ENCODE results near the gene TEX14.
"Not testable (repeated sequence)": the region's sequence is repeated elsewhere in the genome, so short reads cannot be mapped to it uniquely, and the experiment has no call there.

Gene TEX14

DNA sequence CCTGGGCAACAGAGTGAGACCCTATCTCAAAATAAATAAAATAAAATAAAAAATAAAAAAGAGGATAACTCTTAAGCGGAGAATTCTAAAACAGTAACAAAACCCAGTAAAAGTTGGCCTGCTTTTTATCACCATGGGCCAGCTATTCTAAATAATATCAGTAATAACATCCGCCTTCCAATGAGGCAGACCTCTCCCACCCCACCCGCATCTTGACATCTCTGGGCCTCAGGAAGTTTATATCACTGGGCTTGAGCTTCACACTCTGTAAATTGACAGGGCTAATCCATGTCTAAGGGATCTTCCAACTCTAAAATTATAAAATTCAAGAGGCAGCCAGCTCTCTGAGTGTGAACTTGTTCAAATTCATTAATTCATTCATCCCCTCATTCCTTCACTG lies 94.5 kb downstream of the TEX14 start:
- DNase-seq = no peak

DNA sequence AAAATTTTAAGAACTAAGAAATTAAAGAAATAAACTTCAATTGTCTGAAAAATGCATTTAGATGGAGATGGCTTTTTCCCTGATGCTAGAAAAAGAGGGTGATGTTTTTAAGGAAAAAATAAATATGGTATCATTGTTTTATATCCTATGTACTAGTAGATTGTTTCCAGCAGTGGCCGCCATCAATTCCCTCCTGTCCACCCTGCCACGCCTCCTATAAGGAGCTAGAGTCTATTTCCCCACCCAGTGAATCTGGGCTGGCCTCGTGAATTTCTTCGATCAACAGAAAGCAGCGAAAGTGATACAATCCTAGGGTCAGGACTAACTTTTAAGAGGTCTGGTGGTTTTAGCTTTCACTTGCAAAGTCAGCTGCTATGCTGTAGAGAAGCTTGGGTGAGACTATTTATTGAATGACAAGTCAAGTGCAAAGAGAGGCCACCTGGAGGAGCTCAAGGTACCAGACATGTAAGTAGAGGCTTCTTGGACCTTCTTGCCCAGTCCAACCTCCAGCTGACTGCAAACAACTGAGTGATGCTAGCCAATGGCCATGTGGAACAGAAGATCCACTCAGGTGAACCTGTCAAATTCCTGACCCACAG lies 96.6 kb downstream of the TEX14 start:
- no peak for DNase-seq

DNA sequence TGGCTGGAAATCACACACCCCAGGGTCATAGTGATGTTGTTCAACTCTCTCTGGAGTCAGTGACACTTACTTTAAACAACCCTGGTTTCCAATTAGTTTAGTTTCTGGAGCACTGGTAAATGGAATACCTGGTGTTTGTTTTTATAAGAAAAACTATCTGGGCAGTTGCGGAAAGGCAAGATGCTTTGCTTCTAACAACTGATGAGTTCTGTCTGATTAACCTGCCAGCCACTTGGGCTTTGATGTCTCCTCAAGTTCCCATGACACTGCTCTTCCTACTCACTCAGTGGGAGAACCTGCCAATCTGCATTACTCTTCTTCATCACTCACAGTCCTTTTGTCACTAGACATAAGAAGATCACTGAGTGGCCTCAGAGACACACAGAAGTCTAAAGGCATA lies 98.7 kb downstream of the TEX14 start:
- no peak for DNase-seq

DNA sequence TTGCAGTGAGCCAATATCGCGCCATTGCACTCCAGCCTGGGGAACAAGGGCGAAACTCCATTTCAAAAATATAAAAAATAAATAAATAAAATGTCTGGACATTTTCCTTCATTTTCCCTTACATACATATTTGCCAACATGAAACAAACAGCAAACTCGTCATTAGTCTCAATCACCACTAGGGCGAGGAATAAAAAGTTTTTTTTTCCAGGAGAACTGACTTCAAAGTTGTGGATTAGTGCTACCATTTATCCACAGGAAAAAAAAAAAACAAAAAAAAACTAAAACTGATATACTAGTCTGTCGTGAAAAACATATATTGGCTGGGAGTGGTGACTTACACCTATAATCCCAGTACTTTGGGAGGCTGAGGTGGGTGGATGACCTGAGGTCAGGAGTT lies 100.4 kb downstream of the TEX14 start:
- no peak for DNase-seq

DNA sequence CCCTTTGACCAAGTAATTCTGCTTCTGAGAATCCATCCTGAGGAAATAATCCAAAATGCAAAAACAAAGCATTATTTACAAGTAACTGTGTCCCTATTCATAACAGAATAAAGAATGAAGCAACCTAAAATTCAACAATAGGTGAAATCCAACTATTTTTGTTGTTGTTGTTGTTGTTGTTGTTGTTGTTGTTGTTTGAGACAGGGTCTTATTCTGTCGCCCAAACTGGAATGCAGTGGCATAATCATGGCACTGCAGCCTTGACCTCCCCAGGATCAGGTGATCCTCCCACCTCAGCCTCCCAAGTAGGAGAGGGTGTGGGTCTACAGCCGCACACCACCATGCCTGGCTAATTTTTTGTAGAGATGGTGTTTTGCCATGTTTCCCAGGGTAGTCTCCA lies 101.5 kb downstream of the TEX14 start:
- no peak for DNase-seq

DNA sequence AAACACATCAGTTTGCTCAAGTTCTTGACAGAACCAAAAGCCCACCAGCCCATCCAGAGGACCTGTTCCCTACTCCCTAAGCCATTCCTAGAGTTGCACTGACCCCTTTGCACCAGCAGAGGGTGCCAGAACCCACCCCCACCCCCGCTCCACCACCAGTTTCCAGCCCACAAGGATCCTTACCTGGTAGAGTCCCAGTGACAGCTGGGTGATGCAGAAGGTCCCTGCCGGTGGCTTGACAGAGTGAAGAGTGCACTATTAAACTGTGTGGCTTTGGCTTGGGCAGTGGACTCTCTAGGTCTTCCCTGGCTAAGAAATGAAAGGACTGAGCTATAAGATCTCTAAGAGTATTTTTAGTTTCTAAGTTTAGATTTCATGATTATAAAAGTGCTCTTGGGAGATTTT lies 104.1 kb downstream of the TEX14 start:
- DNase-seq = peak; percentile 57

DNA sequence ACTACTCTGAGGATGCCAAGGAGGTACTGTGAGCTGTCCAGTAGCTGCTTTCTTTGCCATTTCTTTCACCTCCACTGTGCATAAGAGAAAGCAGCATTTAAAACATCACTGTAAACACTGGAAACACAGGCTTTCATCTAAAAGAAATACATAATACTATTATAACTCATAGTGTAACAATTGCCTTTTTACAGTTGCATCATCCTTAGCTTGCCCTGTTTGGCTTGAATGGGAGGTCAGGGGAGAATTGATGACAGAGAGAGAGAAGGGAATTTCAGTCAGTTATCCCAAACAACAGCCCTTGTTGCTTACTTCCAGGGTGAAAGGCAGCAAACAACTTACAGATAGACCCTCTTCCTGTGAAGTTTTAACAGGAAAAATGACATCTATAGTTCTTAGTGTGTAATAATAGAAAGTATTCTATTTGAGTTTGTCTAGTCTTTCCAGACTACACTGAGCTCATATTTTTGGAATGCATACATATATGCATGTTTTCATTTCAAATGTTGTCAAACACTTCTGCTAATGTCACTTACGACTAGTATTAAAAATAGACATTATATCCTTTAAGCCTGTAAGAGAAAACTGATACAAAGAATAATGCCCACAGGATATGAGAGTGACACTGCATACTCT lies 105.7 kb downstream of the TEX14 start:
- no peak for DNase-seq

DNA sequence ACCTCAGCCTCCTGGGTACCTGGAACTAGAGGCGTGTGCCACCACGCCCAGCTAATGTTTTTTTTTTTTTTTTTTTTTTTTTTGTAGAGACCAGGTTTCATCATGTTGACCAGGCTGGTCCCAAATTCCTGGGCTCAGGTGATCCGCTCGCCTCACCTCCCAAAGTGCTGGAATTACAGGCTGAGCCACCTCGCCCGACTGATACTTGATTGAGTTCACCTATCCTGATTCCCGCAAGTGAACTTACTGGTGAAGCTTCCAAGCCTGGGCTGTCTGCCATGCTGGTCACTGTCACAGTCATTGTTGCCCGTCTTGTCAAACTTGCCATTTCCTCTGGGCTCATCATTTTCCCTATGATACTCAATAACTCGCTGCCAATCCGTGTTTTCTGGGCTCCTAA lies 106.3 kb downstream of the TEX14 start:
- DNase-seq = no peak

DNA sequence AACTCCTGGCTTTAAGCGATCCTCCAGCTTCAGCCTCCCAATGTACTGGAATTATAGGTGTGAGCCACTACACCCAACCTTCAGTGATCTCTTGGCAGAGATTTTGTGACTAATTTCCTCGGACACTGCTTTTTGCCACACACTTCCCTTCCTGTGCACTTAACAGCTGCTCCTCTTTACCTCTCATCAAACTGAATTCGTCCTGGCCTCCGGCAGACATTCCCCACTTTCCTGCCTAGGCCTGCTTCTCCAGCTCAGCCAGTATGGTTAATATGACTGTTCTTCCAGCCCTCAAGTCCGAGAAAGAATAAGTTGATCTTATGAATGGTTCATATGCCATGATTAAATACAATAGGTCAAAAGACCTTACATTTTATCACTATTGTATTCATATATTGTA lies 108.4 kb downstream of the TEX14 start:
- no peak for DNase-seq

DNA sequence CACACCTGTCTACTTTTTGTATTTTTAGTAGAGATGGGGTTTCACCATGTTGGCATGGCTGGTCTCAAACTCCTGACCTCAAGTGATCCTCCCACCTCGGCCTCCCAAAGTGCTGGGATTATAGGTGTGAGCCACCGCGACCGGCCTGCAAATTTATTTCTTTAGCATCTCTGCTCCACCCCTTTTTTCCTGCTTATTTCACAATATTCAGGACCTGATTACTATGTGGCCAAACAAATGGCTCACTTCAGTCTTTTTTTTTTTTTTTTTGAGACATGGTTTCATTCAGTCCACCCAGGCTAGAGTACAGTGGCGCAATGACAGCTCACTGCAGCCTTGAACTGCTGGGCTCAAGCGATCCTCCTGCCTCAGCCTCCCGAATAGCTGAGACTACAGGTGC lies 109.1 kb downstream of the TEX14 start:
- DNase-seq = not testable (repeated sequence)

DNA sequence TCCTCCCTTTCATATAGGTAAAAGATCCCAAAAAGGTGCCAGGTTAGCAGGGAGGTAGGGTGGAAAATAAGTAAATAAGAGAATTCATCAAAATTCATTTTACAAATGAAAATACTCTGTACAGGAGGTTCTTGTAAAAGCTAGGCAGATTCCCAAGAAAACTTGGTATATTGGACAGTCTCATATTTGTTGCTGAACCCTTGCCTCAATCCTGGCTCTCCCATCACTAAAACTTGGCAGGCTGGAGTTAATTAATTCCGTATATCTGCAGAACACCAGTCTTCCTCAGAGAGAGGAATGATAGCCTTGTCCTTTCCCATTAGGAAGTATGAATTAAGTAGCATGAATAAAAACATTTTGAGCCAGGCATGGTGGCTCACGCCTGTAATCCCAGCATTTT lies 111.2 kb downstream of the TEX14 start:
- no peak for DNase-seq

DNA sequence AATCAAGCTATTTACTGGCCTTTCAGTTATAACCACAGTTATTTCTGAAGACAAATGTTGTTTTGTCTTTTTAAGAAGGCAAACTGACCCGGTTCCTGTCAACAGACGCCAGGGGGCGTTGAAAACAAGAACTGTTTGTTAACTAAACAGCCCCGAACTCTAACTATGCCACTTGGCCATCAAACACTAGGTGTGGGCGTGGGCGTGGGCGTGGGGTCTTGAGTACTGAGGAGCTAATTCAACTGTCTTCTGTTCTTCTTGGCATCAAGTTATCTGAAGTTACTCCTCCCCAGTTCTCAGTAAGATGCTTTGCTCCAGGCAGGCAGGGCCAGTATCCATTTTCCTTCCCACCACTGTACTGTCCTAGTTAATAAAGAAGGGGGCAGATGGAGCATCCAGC lies 114.1 kb downstream of the TEX14 start:
- DNase-seq = no peak

DNA sequence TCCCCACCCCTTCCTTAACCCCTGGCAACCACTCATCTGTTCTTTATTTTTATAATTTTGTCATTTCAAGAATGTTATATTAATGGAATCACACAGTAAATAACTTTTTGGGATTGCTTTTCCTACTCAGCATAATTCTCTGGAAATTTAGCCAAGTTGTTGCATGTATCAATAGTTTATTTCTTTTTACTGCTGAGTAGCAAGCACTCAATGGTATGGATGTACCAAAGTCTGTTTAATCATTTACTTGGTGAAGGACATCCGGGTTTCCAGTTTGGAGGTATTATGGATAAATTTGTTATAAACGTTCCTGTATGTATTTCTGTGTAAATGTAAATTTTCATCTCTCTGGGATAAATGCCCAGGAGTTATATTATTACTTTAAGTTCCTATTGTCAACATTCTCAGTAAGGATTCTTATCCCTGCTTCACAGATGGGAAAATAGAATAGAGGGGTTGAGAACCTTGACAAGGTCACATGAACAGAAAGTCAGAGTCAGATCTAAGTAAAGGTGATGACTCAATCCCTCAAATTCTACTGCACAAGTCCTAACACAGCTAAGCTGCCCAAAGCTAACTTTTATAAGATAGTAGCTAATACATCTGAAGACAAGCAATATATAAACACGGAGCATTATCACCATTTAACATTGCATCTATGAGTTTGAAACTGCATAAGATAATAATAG lies 115.0 kb downstream of the TEX14 start:
- DNase-seq = no peak

DNA sequence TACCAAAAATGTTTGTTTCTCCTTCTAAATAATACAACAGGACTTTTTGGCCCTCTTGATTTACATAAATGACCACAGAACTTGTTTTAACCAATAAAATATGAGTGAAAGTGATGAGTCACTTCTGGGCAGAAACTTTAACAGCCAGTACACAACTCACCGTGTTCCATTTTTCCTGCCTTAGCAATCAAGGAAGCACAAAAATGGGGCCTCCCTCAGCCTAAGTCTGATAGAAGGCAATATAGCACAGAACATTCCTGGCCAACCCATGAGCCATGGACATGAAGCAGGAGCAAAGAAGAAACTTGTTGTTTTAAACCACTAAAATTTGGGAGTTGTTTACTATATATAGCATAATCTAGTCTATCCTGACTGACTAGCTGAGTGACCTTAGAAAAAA lies 116.3 kb downstream of the TEX14 start:
- no peak for DNase-seq

DNA sequence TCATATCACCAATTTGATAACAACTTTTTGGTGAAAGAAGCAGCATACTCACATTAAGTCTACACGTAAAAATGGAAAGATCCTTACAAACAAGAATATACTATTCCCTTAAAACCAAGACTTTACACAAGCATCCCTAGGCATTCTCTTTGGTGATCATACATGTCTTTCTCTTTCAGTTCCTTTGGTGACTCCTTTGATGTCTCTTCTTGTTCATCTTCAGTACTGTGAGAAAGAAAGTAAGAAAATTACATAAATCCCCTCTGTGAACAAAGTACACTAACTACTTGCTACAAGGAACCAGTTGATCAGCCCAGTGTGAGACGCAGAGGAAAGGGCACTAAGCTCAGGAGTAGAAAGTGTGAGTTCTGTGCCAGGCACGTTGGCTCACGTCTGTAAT lies 117.8 kb downstream of the TEX14 start:
- DNase-seq = no peak

DNA sequence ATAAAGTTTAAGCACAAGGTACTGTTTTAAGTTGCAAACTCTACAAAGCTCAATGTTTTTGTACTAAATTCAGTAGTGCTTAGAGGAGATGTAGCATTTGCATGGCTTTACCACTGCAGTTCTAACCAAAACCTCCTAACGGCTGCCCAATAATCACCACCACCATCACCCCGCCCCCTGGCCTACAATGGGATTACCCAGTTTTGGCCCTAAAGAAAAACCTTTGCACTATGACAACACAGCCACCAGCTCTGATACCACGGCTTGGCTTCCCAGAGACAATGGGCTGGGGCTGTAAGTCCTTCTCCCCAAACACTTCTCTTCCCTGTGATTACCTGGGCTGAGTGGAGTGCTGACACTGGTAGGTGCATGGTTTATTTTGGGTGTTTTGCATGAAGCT lies 119.0 kb downstream of the TEX14 start:
- no peak for DNase-seq

DNA sequence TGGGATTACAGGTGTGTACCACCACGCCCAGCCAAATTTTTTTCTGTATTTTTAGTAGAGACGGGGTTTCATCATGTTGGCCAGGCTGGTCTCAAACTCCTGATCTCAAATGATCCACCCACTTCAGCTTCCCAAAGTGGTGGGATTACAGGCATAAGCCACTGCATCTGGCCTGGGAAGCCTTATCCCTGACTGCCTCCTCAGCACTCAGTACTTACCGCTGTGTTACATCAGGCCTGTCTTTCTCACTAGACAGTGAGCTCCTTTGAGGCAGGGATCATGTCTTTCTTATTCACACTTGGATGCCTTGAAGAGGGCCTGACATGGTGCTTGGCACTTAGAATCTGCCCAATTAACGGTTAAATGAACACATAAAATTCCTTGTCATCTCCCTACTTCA lies 121.1 kb downstream of the TEX14 start:
- no peak for DNase-seq

DNA sequence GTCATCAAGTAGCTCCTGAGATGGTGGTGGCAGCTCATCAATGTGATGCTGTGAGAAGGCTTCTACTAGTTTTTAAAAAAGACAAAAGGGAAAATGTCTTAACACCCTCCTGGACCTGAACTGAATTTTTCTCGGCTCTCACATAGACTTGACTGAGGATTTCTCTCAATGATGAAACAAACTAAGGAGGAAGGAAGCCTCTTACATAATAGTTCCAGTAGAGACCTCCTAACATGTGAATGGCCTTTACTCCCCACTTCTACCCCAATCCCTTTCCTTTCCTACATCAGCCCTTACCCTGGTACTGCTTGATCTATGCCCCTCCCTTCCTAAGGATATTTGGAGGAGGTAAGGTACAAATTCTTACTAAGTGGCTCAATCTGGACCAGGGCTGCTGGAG lies 122.6 kb downstream of the TEX14 start:
- DNase-seq = no peak

DNA sequence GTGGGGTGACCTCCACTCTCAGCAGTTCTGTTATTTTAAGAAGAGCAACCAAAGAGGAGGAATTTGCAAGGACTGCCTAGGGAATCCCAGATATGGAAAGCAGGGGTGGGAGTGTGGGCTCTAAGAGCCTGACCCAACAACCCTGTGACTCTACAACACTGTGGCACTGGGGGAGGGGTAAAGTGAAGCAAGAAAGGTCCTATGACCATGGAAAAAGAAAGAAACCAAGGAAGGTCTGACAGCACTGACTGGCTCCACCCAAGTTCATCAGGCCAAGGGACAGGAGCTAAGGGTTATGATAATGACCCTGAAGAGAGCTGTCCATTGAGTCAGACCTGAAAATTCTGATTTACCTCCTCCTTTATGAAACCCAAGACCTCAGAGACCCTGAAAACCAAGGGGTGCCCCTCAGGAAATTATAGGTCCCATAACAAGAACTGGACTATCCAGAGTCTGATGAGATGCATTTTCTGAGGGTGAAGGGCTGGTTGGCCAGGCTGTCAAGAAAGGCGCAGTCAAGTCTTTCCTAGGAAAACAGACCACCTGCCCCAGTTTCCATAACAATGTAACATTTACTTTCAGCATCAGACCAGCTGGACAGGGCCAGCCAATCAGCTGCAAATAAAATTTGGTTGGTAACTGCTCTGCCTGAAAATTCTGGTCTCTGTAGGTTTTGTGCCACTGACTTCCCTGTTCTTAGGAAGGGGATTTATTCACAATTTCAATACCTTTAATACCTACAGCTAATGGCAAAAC lies 123.6 kb downstream of the TEX14 start:
- no peak for DNase-seq

DNA sequence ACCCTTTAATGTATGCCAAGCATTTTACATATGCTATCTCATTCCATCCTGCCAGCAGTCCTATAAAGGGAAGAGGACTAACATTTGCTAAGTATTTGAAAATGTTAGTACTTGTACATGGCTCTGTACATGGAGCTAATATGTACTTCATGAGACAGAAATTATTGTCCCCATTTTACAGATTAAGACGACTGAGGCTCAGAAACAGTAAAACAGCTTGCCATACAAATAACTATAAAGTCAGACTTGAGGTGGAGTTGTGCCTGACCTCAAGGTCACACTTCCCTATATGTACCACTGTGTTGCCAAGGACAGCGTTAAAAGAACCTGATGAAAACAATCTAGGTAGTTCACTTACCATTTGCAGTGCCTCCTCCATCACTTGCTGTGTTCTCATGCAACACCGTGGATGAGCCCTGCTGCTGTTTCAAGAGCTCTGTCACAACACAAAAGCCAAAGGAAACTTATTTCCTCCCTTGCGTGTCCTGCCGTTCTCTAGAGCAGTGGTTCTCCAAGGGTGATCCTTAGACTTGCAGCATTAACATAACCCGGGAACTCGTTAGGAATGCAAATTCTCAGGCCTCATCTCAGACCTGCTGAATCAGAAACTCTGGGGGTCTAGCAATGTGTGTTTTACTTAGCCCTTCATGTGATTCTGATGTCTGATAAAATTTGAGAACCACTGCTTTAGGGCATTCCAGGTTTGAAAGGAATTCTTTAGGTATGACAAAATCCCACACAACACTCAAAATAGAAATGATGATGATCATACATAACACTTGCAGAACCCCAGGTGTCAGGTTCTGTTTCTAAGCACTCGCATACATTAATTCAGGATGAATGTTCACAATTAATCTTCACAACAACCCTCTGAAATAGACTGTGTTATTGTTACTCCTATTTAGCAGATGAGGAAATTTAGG lies 126.2 kb downstream of the TEX14 start:
- DNase-seq = no peak

DNA sequence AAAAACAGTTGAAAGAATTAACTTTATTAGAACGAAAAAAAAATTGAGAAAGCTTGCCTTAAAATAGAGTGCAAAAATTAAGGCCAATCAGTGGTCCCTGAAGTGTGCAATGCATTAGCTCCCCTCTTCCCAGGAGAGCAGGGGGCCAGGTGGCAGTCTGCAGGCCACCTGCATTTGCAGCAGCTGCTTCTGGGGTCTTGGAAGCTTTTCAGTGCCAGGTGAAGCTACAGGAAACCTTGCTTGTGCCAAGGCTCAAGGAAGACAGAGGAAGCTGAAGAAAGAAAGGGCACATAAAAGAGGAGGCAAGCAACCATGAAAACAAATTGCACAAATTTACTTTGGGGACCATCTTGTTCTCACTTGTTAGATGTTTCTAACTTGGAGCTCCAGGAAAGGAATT lies 126.9 kb downstream of the TEX14 start:
- no peak for DNase-seq

DNA sequence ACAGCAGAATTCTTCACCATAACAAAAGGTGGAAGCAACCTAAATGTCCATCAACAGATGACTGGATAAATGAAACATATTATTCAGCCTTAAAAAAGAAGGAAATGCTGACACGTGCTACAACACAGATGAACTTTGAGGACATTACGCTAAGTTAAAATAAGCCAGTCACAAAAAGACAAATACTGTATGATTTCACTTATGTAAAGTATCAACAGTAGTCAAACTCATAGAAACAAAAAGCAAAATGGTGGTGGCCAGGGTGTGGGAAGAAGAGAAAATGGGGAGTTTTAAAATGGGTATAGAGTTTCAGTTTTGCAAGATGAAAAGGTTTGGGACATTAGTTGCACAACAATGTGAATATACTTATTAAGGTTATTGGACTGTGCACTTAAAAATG lies 127.6 kb downstream of the TEX14 start:
- DNase-seq = no peak

DNA sequence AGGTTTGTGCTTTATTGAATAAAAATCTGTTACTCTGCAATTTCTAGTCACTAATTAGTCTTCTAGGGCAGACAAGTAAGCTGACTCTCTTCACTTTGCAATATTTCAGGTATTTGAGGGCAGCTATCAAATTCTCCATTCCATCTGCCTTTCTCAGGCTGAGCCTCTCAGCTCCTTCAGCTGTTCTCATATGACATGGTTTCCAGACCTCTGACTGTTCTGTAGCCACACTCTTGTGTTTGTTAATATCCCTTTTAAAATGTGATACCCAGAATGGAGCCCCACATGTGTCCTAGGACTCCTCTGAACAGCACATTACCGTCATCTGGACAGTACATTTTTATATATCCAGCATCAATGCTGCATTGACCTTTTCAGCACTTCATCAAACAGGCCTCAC lies 131.3 kb downstream of the TEX14 start:
- DNase-seq = no peak

Measured in left hindlimb (tissue), 1 donor.